ENCODE measurements around the gene TBC1D24. TPM values are rescaled to one million over a fixed set of nuclear protein-coding genes. Genes with fewer than 3 reads are reported as not detected.
"Not testable (repeated sequence)": the region's sequence is repeated elsewhere in the genome, so short reads cannot be mapped to it uniquely, and the experiment has no call there.

TBC1D24 gene
- total RNA-seq, 2 donors from 2014 or later = 11.4 to 13.3 TPM

- DNase-seq (ENCODE audit: low spot score) = no peak
- intact Hi-C loops (cut with DNase I) = no loop called here
Observed at GRCh38 chr16:2476345-2476720, 1.4 kb downstream of the TBC1D24 start.

- intact Hi-C loops (cut with DNase I) = no loop called here
- no peak for DNase-seq (ENCODE audit: low spot score)
Observed at GRCh38 chr16:2476741-2477140, 1.8 kb downstream of the TBC1D24 start.

- no peak for DNase-seq (ENCODE audit: low spot score)
- intact Hi-C loops (cut with DNase I) = no loop called here
Observed at GRCh38 chr16:2477327-2477726, 2.4 kb downstream of the TBC1D24 start.

DNA sequence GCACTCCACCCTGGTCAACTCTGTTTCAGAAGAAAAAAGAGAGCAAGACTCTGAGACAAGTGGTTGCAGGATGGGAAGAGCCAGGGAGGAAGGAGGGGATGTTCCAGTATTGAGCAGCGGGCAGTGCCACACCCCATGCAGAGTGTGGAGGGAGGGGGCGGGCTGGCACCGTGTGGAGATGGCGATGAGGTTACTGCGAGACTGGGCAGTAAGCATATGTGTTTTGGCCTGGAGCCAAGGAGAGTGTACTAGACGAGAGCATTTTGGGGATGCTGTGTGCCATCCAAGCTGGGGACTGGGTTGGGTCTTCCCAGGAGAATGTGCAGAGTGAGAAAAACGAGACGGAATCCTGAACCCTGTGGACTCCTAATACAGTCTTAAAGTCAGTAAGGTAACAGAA, 3.4 kb downstream of the TBC1D24 start:
- DNase-seq (ENCODE audit: low spot score) = no peak
- intact Hi-C loops (cut with DNase I) = no loop called here

GRCh38 chr16:2479996-2480395, 5.1 kb downstream of the TBC1D24 start:
- intact Hi-C loops (cut with DNase I); DNase-seq (ENCODE audit: low spot score): not testable (repeated sequence)

DNA sequence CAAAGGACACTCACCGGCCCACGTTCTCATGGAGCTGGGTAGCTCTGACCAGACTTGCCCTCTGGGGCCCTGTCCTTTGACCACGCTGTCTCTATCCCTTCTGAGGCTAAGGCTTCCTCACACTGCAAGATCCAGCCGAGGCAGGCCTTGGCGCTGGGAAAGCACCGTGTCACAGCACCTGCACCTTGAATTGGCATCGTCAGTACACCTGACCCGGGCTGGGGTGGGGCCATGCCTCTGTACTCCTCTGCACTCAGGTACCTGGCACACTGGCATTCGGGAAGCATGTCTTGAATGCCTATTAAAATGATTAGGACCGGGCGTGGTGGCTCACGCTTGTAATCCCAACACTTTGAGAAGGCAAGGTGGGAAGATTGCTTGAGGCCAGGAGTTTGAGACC, 6.0 kb downstream of the TBC1D24 start:
- no peak for DNase-seq (ENCODE audit: low spot score)
- intact Hi-C loops (cut with DNase I) = no loop called here

- no peak for DNase-seq (ENCODE audit: low spot score)
- intact Hi-C loops (cut with DNase I) = no loop called here
Observed at GRCh38 chr16:2481676-2482075, 6.7 kb downstream of the TBC1D24 start.

- intact Hi-C loops (cut with DNase I) = no loop called here
- no peak for DNase-seq (ENCODE audit: low spot score)
Observed at GRCh38 chr16:2482249-2482648, 7.3 kb downstream of the TBC1D24 start.

DNA sequence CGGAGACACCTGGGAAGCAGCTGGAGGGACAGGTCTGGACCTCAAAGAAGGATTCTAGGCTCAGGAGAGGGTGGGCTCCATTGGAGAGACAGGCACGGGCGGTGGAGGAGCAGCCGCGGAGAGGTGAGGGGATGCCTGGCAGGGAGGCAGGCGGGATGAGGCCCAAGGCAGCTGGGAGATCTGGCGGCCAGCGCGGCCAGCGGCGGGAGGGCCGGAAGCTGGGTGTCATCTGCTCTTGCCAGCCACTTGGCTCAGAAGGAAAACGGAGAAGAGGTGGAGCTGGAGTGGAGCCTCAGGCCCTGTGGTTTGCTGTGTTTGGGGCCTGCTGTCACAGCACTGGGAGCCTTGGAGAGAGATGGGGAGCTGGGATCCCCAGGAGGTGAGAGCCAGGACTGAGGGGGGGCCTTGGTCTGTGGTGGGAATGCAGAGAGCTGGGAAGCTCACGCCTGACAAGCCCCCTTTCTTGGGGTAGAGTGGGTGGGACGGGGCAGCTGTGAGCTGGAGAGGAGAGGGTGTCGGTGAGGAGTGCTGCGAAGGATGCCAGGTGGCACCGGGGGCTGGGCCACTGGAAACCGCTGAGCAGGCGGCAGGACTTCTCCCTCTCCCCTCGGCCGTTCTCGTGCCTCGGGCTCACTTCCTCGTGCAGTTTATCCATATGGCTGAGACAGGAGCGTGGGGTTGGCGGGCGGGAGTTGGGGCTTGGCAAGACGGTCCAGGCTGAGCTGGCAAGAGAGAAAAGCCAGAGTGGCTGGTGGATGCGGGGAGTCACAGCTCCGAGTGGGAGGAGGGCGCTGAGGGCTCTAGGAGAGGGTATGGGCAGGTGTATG, 8.0 kb downstream of the TBC1D24 start:
- intact Hi-C loops (cut with DNase I) = no loop called here
- DNase-seq (ENCODE audit: low spot score) = no peak

- intact Hi-C loops (cut with DNase I) = no loop called here
- no peak for DNase-seq (ENCODE audit: low spot score)
Observed at GRCh38 chr16:2483939-2484897, 9.3 kb downstream of the TBC1D24 start.

DNA sequence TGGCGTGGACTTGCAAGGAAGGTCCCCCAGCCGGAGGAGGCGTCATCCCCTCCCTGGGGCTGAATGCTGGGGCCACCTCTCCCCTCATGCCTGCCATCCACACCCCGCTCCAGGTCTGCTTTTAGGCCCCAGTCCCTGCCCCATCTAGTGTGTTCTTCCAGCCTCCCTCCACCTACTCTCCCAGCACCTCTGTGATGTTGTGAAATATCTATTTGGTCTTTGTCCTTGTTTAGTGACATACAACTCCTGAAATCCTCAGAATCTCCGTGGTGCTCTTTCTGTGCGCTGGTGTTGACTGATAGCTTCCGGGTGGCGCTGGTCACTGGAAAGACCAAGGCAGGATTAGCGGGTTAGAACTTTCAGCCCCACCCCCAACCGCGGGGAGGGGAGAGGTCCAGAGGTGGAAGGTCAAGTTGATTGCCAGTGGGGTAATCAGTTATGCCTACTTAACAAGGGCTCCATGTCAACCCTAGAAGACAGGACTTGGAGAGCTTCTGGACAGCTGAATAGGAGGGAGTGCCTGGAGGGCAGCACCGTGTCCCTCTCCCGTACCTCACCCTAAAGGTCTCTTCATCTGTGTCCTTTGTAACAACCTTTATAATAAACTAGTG, 10.1 kb downstream of the TBC1D24 start:
- intact Hi-C loops (cut with DNase I) = no loop called here
- no peak for DNase-seq (ENCODE audit: low spot score)

- intact Hi-C loops (cut with DNase I) = no loop called here
- DNase-seq (ENCODE audit: low spot score) = no peak
Observed at GRCh38 chr16:2485811-2486507, 11.0 kb downstream of the TBC1D24 start.

GRCh38 chr16:2486645-2487516, 12.0 kb downstream of the TBC1D24 start:
- no peak for DNase-seq (ENCODE audit: low spot score)

DNA sequence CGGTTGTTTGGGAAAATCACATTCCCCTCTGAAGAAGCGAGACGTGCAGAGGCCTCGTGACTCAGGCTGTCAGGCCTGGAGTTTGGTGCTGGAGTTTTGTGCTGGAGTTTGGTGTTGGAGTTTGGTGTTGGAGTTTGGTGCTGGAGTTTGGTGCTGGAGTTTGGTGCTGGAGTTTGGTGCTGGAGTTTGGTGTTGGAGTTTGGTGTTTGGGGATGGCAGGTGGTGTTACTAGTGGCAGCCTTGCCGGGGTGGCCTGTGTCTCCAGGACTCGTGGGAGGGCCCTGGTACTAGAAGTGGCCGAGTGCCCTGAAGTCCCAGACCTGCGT, 12.6 kb downstream of the TBC1D24 start:
- no peak for DNase-seq (ENCODE audit: low spot score)
- intact Hi-C loops (cut with DNase I) = no loop called here

More at GRCh38 chr16:2486645-2487516, 12.0 kb downstream of the TBC1D24 start:
- intact Hi-C loops (cut with DNase I) = no loop called here

- intact Hi-C loops (cut with DNase I) = no loop called here
Observed at GRCh38 chr16:2487903-2488531, 13.1 kb downstream of the TBC1D24 start.

DNA sequence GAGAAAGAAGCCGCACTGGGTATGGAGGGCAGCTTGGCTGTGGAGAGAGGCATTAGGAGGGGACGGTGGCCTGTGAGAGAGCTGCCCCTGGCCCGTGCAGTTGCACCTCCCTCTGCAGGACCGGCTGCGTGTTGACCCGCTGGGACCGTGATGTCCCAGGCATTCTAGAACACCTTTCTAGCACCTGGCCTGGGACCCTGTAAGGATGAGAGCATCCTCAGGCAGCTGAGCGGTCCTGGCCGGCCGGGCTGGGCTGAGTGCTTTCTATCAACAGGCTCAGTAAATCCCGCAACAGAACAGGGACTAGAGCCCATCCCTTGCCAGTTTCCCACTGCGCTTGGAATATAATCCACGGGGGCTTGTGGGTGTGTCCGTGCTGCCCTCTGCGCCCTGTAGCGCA, 14.7 kb downstream of the TBC1D24 start:
- intact Hi-C loops (cut with DNase I) = no loop called here
- DNase-seq (ENCODE audit: low spot score) = no peak

More at GRCh38 chr16:2487903-2488531, 13.1 kb downstream of the TBC1D24 start:
- no peak for DNase-seq (ENCODE audit: low spot score)

DNA sequence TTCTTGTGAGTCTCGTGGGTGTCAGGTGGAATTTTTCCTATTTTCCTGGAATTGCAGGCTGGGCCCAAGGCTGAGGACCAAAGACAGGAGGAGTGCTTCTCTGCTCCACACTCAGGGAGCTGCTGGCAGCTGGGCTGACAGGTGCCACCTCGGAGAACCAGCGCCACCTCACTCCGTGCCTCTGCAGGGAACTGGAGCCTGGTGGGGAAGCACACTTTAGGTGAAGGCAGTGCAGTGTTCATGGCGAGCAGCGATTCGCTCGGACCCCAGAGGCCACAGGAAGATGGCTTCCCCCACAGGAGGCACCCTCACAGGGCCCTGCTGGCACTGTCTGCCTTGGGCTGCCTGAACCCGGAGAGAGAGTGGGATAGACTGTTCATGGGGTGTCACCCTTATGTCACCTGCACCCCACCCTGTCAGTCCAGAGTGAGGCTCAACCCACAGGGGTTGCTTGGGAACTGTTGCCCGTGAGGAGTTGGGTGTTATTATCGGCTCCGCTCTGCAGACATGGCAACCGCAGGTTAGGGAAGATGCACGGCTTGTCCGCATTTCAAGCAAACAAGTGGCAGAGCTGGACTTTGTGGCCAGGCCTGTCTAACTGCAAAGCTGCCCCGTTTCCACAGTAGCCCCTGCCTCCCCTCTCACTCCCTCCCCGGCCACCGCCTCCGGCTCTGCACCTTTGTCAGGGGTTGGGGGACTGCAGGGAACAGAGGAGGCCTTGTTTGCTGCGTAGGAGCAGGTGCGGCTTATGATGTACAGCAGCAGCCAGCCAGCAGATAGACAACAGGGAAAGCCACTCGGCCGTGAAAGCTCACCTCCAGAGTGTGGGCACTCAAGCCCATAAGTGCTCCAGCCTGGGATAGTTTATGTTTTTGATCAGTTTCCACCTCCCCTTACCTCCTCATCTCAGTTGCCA, 15.5 kb downstream of the TBC1D24 start:
- intact Hi-C loops (cut with DNase I) = loop anchor here in 1 of 2 donors (10.0 kb wide), 1 partner anchor 56 kb away; no protein-coding TSS in a partner anchor
- DNase-seq (ENCODE audit: low spot score) = no peak
